ENCODE results near the gene TBPL2. TPM values are rescaled to one million over a fixed set of nuclear protein-coding genes. Genes with fewer than 3 reads are reported as not detected.

Gene TBPL2
- total and polyA plus RNA-seq, 2 donors (not counting 3 experiments of a cell fraction or from before 2014, with no cell fraction given): not detected

DNA sequence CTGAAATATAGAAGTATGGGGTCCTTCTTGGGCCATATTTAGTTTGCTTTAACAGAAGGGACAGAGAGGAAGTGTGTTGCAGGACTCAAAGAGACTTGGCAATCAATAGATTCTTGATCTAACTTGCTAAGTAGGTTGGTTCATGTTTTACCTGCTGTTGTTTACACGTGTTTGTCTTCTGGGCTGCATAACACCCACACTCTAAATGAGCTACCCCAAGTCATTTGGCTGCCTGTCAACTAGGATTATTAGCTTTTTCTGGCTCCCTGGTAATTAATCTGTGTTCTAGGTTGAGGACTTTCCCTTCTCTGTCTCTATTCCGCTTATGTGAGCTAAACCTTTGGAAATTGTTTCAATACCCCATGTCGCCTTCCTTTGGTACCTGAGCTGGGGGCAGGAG is 10.1 kb upstream of the TBPL2 start:
- Histone ChIP-seq H2AFZ (ENCODE audit: low read depth, low read length) (no peak overlapping the region), H3K36me3 (ENCODE audit: control insufficient read depth in 2 of 2, extremely low read depth in 1 of 2, insufficient read depth in 2 of 2, low read length in 2 of 2) (no peaks in the 10 kb centered on the region), H3K4me2 (ENCODE audit: insufficient read depth, low read length) (no peak overlapping the region), H3K27ac (ENCODE audit: insufficient read depth, low read depth, low read length) (no peak overlapping the region), H3K4me3 (replicated peaks in 1 of 3; ENCODE audit: insufficient read depth in 1 of 3, low read depth in 1 of 3, low read length in 3 of 3) (no peak overlapping the region), H3K4me1 (ENCODE audit: control insufficient read depth, extremely low read depth, insufficient read depth, low read length) (peaks cover 70% of the 10 kb centered on the region), H3K79me2 (ENCODE audit: control insufficient read depth, insufficient read depth, low read length) (no peaks in the 10 kb centered on the region), H3K9me3 (replicated peaks; ENCODE audit: control insufficient read depth, insufficient read depth, low read length) (no peaks in the 10 kb centered on the region), H4K20me1 (replicated peaks; ENCODE audit: control insufficient read depth, extremely low read depth, insufficient read depth, low read length) (no peaks in the 10 kb centered on the region), H3K9me1 (replicated peaks; ENCODE audit: control insufficient read depth, extremely low read depth, insufficient read depth, low read length) (no peaks in the 10 kb centered on the region), H3K27me3 (ENCODE audit: control insufficient read depth in 2 of 2, insufficient read depth in 2 of 2, low read length in 2 of 2) (no peaks in the 10 kb centered on the region), H3K9ac (replicated peaks; ENCODE audit: extremely low read depth, insufficient read depth, low read length) (no peak overlapping the region)
- ChIA-PET CTCF (interaction anchor here (0.9 to 1.9 kb wide), 3 partner anchors 9 to 125 kb away, joined by 3 to 10 read pairs (median 7); no protein-coding TSS in a partner anchor), POLR2A (no interaction called here)
- FAIRE-seq: no peak
- no peak for DNase-seq (ENCODE audit: low read depth, low spot score)
- intact Hi-C loops (cut with micrococcal nuclease) (no loop called here), dilution Hi-C loops (cut with MboI; ENCODE audit: extremely low pct_ligation_motif_present, low sequenced_read_pairs) (no loop called here)
- TF ChIP-seq FOS (IDR thresholded peaks at IDR 0.05; ENCODE audit: borderline replicate concordance, insufficient read depth, low read length) (no peak), EZH2 (IDR thresholded peaks at IDR 0.05; ENCODE audit: borderline replicate concordance, low read depth, low read length, severe bottlenecking) (no peak), GATA2 (IDR thresholded peaks at IDR 0.05; ENCODE audit: insufficient read depth, insufficient read length, low read depth, low read length) (no peak), MYC (IDR thresholded peaks at IDR 0.05; ENCODE audit: low read depth, low read length) (no peak), POLR2AphosphoS5 (IDR thresholded peaks at IDR 0.05; ENCODE audit: insufficient read depth, low read depth, low read length) (no peak), POLR2A (IDR thresholded peaks at IDR 0.05; ENCODE audit: low read depth, low read length) (no peak), JUN (IDR thresholded peaks at IDR 0.05; ENCODE audit: borderline replicate concordance, insufficient read depth, insufficient read length, low read depth) (no peak)
- TF ChIP-seq, protein P1, sequence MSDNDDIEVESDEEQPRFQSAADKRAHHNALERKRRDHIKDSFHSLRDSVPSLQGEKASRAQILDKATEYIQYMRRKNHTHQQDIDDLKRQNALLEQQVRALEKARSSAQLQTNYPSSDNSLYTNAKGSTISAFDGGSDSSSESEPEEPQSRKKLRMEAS (IDR thresholded peaks at IDR 0.05; ENCODE audit: insufficient read depth, insufficient read length): no peak
- TF ChIP-seq, protein P2, sequence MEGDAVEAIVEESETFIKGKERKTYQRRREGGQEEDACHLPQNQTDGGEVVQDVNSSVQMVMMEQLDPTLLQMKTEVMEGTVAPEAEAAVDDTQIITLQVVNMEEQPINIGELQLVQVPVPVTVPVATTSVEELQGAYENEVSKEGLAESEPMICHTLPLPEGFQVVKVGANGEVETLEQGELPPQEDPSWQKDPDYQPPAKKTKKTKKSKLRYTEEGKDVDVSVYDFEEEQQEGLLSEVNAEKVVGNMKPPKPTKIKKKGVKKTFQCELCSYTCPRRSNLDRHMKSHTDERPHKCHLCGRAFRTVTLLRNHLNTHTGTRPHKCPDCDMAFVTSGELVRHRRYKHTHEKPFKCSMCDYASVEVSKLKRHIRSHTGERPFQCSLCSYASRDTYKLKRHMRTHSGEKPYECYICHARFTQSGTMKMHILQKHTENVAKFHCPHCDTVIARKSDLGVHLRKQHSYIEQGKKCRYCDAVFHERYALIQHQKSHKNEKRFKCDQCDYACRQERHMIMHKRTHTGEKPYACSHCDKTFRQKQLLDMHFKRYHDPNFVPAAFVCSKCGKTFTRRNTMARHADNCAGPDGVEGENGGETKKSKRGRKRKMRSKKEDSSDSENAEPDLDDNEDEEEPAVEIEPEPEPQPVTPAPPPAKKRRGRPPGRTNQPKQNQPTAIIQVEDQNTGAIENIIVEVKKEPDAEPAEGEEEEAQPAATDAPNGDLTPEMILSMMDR (IDR thresholded peaks at IDR 0.05; ENCODE audit: extremely low read depth in 1 of 2, insufficient read depth in 1 of 2, low read depth in 1 of 2, low read length in 2 of 2): no peak
- BruUV-seq (replicated peaks): no TSS peak

Data from endothelial cell of umbilical vein (primary cell).